ENCODE measurements around the gene CFAP100. TPM values are rescaled to one million over a fixed set of nuclear protein-coding genes. Genes with fewer than 3 reads are reported as not detected.

CFAP100 gene
- total RNA-seq, 1 donor from 2014 or later = not detected

DNA sequence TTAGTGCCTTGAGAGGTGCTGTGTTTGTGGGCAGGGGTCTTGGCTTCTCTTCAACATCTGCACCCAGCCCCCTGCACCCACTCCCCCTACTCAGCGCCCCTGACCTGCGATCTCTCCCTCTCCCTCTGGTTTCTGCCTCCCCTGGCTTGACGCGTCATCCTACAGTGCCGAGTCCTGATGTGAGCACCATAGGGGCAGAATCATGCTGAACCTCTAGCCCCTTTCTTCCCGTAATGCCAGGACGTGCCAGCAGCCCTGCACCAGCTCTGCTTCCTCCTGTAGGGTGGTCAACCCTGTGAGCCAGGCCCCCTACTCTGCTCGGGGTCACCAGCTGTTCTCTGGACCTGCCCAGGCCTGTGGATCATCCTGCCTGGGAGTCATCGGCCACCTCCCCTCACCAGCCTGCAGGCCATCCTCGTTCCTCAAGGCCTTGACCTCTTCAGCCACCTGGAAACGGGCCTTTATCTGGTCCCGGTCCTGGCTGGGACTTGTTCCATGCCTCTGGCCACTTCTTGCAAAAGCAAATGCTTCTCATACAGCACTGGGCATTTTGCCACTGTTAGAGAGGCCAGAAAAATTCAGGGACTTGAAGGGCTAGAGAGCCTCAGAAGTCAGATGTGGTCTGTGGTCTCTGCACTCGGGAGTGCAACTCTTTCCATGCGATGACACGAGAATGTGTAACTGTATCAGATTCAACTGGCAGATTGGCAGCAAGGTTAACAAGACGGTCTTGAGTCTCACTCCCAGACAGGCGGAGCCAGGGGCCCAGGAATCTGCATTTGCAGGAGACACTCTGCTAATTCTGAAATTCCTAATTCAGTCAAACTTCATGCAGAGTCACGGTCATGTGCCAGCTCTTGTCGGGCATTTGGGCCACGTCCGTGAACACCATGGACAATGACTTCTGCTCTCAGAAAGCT is 20.8 kb upstream of the CFAP100 start:
- intact Hi-C loops (cut with micrococcal nuclease) = no loop called here

DNA sequence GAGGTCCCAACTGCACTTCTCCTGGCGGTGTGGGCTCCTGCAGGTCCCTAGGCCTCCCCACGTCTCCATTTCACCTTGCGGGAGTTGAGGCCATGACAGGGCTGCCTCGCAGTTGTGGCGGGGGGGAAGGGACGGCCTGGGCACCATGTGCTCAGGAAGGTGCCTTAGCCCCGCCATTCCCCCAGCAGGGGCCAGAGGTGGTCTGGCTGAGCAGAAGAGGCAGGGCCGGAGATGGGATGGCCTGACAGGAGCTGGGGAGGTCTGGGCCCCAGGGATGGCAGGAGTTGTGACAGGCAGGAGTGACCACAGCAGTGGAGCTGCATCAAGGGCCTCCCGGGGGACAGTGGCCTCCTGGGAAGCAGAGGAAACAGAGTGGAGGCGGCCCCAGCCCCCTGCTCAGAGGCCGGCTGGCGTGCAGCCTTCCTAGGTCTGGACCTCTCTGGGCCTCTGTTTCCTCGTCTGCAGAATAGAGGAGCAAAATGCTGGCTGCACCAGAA is 18.8 kb upstream of the CFAP100 start:
- intact Hi-C loops (cut with micrococcal nuclease) = no loop called here

DNA sequence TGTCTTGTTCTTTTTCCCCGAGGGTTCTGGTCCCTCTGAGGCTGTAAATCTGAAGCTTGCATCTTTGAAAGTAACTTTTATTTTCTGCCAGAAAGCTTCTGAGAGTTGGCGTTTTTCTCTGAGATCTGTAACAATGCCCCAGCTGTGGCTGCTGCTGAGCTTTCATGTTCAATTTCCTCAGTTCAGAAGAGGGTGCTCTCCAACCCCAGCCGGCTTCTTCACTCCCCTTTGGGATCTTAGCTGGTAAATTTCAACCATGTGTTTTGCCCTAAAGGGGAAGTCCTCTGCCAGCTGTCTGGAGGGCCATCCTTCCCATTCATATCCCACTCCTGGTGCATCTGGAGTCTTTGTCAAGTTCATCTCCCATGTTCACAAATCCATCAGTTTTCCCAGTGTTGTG is 18.3 kb upstream of the CFAP100 start:
- intact Hi-C loops (cut with micrococcal nuclease) = no loop called here

DNA sequence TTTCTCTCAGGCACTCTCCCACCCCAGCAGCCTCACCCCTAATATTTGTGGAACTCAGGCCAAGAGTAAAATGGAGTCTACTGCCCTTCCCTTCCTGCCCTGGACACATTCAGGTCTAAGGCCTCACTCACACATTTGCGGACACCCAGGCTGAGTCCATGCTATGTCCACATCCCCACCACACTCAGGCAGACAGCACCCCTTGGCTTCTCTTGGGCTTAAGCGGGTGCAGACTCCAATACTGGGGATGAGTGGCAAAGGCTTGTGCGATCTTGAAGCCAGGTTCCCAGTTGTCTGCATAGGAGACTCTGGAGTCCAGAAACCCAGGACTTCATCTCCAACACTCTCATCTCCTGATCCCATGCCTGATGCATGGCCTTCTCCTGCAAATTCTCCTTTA is 17.5 kb upstream of the CFAP100 start:
- intact Hi-C loops (cut with micrococcal nuclease) = no loop called here

DNA sequence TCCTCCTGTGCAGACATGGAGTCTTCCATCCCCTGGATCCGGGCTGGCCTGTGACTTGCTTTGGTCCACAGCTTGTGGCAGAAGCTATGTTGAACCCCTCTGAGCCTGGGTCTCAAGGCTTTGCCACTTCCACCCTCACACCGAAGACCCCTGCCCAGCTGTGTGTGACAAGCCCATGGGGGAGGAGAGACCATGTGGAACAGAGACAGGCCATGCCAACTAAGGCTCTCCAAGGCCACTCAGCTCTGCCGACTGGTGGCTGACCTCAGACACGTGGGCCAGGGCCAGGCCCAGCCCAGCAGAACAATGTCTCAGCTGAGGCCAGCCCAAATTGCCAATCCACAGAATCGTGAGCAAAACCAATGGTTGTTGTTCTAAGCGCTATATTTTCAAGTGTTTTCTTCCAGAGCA is 16.4 kb upstream of the CFAP100 start:
- intact Hi-C loops (cut with micrococcal nuclease) = no loop called here

DNA sequence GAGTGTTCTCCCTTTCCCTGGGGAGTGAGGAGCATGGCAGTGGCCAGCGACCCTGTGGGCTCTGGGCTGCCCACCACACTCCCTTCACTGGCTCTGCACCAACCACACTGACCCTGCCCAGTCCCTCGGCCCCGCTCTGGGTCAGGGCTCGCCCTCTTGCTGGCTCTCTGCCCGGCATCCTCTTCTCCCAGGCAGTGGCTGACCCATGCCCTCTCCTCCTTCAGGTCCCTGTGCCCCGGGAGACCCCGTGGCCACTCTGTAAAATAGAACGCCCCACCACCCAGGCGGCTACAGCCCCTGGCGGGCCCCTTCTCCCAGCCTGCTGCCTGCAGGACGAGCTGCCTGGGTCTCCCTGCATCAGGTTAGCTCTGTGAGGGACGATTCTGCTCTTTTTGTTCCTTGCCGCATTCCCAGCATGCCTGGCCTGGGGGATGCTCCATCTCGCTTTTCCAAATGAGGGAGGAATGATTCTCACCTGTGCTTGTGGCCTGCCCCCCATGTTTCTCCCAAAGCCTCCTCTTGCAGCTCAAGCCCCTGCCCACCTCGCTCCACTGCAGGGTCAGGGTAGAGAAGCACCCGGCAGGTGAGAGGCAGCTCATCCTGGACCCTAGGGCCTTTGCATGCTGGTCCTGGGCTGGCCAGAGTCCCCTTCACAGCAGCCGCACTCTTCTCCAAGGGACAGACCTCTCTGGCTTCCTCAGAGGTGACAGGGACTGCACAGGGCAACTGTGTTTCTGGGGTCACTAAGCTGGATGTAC is 14.5 kb upstream of the CFAP100 start:
- intact Hi-C loops (cut with micrococcal nuclease) = no loop called here

DNA sequence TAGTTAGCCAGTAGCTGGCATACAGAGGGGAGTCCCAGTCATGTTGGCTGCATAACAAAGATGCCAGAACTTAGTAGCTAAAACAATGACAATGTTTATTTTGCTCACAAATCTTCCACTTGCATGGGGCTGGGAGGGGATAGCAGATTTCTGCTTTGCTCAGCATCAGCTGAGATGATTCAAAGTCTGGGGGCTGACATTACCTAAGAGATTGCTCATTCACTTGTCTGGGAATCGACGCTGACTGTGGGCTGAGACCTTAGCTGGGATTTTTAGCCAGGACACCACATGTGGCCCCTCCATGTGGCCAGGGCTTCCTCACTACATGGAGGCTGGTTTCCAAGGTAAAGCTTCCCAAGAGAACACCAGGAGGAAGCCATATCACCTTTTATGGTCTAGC is 12.7 kb upstream of the CFAP100 start:
- intact Hi-C loops (cut with micrococcal nuclease) = no loop called here

DNA sequence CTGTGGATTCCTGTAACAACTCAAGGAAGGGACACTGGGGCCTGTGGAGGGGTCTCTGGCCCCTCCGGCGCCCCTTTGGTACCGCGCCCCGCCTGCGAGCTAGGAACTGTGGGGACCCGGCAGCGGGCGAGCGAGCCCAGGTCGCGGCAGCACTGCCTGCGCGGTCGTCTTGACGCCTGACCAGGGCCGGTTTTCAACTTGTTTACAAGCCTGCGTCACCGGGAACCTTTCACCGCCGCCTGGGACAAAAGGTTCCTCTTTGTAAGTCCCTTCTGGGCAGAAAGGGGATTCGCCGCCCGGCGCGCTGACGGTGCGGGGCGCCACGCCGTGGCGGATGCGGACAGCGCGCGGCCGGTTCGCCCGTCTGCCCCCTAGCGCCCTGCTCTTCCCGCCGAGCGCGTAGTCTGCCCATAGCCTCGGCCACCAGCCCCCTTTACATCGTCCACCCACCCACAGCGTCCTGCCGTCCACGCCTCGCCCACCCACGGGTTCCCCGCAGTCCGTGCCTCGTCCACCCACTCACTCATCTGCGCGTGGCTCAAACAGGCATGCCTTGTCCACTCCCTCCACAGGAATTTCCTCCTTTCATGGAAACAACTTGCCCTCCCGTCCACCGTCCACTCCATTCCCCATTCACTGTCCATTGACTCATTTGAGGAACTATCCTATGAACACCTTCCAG is 5.5 kb upstream of the CFAP100 start:
- intact Hi-C loops (cut with micrococcal nuclease) = loop anchor here (1.0 to 5.0 kb wide), 2 partner anchors 143 to 417 kb away; no protein-coding TSS in a partner anchor

DNA sequence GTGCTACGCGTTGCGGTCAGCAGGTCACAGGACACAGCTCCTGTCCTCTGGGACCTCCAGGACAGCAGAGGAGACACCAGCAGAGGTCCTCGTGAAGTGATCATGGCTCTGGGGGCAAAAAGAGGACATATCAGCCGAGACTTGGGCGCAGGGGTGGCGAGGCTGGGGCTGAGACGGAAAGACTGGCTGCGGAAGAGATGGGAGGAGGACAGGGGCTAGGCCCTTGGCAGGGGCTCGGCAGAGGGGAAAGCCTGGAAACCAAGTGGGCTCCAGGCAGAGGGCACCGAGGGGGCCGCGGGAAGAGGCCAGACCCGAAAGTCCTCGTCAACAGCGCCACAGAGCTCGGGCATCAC is 4.9 kb upstream of the CFAP100 start:
- intact Hi-C loops (cut with micrococcal nuclease) = loop anchor here (1.0 to 5.0 kb wide), 2 partner anchors 143 to 417 kb away; no protein-coding TSS in a partner anchor

DNA sequence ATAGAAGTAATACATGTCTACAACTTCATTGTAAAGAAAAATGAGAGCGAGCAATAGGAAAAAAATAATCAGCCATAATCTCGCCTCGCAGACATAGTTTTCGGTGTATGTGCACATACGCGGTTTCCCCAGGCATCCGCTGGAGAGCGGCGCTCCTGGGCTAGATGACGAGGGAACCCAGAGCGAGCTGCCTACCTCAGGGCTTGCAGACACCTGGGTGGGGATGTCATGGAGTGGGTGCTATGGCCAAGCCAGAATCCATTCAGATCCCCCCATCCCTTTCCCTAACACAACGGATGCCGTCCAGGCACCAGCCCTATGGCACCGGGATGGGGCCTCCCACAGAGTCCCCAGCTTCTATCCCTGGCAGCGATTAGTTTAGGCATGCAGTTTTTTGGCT is 4.5 kb upstream of the CFAP100 start:
- intact Hi-C loops (cut with micrococcal nuclease) = no loop called here

DNA sequence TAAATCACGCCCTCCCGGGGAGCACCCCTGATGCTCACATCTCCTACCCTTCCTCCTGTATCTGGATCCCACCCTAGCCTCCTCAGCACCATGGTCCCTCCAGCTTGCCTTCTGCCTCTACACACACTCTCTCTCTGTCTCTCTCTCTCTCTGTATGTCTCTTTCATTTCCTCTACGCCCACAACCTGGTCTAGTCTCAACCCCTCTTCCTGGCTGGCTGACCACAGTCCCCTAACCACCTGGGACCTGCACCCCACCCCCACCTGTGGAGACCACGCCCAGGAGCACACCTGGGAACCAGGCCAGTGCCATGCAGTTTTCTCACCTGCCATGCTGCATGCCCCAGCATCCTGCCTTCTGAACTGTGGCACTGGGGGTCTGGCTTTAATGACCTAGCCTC is 4.0 kb upstream of the CFAP100 start:
- intact Hi-C loops (cut with micrococcal nuclease) = no loop called here

DNA sequence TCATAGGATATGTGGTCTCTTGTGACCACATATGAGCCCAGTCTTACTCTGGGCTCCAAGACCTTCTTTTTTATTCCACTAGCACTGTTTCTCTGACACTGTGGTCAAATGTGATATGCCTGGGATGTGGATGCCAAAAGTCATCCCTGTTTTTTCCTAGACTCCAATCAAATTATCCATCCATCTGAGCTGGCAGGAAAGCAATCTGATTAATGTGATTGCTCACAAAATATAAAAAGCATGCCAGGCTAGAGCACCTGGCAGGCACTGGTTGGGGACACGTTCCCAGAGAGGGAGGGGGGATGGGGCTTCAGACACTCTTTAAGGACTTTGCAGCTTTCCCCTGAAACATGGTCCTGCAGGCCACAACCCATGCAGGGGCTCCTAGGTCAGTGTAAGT is 3.1 kb upstream of the CFAP100 start:
- intact Hi-C loops (cut with micrococcal nuclease) = no loop called here

DNA sequence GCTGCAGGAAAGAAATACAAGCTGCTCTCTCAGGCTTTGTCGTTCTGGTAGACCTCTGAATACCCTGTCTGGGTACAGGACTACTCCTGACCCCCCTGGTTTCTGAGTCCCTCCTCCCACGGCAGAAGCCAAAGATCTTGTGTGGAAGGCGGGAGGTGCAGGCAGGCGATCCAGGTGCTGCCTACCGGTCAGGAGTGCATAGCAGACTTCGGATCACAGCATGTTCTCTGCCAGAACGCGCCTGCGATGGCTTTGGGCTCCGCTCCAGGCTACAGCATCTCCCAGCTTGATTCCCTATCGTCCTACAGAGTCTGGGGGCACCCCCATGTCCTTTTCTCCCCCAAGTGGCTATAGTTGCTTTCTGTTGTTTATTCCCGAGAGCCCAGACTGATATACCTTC is 2.5 kb upstream of the CFAP100 start:
- intact Hi-C loops (cut with micrococcal nuclease) = no loop called here

DNA sequence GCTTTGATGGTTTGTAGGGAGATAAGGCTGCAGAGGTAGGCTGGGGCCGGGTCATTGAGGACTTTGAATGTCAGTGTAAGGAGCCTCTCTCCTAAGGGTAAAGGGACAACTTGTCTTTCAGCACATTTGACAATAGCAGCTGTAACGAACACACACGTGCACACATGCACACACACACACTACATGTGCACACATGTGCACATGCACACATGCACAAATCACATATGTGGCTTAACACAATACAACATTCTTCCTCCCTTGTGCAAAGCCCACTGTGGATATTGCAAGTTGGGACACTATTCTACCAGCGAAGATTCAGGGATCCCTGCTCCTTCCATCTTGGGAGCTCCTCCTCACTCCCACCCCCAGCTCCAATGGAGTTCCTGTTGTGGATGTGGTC is 1.1 kb upstream of the CFAP100 start:
- intact Hi-C loops (cut with micrococcal nuclease) = no loop called here

DNA sequence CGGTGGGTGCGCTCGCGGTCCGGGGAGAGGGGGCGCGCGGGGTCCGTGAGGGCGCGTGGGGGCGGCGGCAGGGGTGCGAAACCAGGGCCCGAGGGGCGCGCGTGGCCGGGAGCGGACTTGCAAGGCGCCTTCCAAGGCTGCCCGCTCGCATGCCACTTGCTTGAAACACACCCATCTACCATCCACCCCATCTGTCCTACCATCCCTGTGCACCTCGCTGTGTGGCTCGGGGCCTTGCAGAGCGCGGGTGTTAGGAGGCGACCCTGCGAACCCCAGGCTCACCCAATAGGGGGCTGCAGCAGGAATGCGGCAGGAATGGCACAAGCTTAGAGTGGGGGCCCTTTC is 240 bp downstream of the CFAP100 start:
- intact Hi-C loops (cut with micrococcal nuclease) = no loop called here

DNA sequence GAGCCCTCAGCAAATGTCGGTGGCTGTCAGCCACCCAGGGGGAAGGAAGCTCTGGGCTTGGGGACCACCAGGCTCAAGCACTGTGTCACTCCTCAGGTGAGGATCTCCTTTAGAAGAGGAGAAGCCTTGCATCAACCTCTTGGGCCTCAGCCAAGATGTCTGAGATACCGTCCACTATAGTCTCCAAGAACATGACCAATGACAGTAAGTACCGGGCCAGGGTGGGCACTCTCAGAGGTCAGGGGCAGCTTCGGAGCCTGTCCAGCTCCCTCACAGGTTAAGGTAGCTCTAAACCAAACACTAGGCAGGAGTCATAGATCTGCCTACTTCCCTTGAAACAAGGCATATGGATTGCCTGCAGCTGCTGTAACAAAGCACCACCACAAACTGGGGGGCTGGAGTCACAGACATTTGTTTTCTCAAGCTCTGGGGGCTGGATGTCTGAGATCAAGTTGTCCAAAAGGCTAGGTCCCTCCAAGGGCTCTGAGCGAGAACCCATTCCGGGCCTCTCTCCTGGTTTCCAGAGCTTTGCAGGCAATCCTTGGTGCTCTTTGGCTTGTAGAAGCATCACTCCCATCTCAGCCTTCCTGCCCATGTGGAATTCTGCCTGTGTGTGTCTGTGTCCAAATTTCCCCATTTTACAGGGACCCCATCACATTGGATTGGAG is 1.3 kb downstream of the CFAP100 start:
- intact Hi-C loops (cut with micrococcal nuclease) = no loop called here

DNA sequence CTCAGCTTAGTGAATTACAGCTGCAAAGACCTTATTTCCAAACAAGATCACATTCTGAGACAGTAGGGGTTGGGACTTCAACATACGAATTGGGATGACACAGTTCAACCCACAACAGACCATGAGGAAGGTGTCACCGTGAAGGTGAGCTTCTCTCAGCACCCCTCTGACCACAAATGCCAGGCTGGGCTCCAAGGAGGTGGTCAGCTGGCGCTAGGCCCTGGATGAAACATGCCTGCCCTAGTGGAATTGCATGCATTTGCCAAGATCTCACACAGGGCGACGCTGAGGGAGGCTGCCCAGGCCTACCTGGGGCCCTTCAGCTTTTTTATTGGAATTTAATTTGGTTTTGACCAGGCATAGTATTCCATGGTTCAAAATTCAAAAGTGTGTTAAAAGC is 1.8 kb downstream of the CFAP100 start:
- intact Hi-C loops (cut with micrococcal nuclease) = no loop called here

DNA sequence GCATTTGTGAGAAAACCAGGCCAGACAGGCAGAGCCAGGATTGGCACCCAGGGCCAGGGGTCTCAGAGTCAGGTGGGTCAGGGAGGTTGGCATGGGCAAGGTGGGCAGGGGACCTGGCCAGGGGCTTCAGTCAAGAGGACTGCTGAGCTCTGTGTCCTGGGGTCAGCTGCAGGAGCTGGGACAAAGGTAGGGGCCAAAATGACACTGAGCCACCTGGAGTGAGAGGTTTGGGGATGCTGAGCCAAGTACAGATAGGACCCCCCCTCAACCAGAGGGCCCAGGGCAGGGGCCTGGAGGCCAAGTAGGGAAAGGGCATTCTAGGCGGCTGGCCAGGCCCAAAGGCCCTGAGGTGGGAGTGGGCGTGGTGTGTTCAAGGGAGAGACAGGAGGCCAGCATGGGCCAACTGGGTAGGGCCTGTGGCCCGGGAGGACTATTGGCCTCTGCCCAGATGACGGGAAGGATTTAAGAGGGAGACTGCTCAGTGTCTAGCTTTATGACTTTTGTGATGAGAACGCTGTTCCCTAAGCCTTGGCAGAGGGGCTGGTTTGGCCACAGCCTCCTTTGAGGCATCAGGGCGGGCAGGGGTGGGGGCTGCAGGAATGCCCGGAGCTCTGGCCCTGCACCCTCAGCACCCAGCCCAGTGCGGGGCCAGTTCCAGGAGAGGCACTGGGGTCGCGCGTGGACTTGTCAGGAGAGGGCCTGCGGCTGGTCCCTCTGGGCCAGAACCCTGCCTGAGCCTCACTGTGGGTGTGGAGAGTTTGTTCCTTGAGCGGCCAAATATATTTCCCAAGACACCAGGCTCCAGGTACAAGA is 3.1 kb downstream of the CFAP100 start:
- intact Hi-C loops (cut with micrococcal nuclease) = no loop called here

DNA sequence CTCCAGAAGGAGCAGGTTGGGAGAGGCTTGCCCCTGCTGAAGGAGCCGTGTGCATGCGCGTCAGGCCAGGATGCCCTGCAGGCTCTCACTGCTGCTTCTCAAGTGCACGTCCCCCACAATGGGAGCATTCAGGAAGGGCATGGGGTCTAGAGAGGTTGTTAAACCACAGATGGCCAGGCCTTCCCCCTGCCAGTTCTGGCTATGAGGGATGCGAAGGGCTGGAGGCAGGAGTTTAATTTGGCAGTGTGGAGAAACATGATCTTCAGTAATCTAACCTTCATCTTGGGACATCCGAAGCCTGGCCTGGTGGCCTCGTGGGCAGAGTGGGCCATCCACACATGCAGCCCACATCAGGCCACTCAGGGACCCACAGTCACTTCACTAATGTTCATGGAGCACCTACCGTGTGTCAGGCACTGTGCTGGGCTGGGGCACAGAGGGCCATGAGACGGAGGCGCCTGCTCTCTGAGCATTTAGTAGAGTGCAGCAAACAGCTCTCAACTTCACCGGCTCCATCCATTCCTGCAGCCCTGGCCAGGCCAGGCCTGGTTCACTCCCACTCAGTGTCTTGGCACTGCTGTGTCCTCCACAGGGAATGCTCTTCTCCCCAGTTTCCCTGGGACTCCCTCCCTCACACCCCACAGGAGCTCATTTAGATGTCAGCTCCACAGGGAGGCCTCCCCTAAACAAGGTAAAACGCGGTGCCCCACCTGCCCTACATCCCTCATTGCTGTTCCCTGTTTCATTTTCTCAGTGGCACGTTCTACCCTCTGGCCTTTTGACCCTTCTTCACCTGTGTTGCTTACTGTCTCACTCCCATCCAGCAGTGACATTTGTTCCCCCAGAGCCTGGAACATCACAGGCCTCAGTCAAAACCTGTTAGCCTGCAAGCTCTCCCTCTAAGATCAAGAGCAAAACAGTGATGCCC is 4.0 kb downstream of the CFAP100 start:
- intact Hi-C loops (cut with micrococcal nuclease) = no loop called here
